SIG-M5 (cell line): Measurements from ENCODE around the gene MTUS2.

Source experiments
- DNase-seq: peaks from one replicate; lab custom pipeline; 2025; lab: John Stamatoyannopoulos, UW

Gene MTUS2

DNA sequence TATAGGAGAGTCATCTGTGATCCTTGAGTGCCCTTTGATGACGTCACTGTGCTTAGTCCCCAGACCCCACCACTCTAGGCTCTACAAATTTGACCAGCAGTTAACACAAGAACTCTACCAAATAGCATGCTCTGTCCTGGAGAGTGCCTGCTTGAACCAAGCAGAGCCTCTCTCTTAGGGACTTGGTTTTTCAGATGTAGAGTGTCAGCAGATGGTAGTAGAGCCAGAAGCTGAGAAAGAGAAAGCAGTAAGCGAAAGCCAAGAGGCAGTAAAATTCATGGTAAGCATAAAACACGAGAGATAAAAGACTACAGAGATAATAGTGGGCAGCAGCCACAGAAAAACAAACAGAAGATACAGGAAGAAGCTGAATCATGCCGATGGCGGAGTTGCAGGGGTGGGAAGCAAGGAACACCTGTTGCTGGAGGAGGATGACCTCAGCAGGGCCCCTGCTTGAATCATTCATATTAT lies 582.1 kb downstream of the MTUS2 start:
- no peak for DNase-seq

DNA sequence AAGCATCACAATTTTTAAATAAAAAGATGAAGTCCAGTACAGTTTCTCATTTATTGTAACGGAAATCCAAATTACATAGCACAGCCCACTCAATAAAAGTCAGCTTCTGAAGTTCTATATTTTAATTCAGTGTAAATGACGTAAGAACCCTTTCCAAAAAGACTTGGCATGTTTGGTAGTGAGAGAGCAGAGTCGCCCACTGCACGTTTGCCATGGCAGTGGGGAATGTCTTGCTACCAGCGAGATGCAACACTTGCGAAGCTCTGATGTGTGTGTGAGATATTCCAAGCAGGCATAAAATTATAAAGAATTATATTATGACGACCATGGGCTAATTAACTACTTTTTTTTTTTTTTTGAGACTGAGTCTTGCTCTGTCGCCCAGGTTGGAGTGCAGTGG lies 585.3 kb downstream of the MTUS2 start:
- no peak for DNase-seq

DNA sequence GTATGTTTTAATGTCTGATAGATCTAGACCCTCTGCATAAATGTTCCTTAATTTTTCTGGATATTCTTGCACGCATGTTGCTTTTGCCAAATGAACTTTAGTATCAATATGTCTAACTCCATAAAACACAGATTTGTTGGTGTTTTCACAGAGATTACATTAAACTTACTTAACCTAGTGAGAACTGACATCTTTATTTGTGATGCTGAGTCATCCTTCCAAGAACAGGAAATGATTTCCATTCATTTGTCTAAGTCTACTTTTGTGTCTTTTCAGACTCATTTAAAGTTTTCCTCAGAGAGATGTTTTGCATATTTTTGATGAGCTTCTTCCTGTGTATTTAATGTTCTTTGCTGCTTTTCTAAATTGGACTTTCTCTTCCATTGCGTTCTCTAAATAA lies 591.3 kb downstream of the MTUS2 start:
- DNase-seq, result no peak

DNA sequence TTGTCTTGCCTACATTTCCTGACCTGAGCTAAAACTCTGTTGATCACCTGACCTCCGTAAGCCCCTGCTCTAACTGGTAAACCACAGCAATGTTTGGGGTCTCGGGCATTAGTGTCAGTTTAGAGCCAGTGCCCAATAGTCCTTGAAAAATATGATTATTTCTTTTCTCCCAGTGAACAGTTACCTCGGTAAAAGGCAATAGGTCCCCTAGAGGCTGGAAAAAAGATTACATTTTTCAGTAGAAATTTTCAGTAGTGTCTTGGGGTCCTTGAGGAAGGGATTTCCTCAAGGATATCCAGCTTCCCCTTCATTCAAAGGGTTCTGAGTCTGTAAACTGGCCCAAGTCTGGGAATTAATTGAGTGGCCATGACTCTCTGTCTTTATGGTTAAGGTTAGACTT lies 597.9 kb downstream of the MTUS2 start:
- DNase-seq, result no peak

DNA sequence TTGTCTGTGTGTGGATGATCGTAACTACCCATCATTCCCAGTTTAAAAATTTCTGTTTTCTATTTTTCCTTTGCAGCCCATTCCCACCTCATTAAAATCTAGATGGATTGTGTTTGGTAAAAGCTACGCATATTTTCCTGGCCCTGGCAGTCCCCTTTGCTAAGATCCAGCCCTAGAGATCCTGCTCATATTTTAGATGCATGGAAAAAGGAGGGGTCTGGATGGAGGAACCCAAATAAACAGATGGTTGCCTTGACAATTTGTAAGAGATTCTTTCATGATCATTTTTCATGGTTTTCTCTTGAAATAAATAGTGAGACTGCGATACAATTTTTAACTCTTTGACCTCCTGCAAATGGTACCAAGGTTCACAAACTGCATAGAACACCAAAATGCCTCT lies 601.0 kb downstream of the MTUS2 start:
- no peak for DNase-seq

DNA sequence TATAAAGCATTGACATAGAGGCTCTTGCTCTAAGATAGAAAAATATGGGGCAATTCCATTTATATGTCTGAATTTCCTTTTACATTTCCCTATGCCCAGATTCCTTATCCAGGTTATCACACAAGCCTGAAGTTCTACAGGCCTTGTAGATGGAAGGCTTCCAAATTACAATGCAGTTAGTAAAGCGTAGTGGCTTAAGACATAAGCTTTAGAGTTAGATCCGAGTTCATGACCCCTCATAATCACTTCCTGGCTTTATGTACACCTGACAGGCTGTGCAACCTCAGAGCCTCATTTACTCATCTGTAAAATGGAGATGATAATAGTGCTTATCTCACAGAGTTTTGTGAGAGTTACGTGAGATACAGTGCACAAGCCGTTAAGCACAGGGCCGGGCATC lies 601.9 kb downstream of the MTUS2 start:
- DNase-seq, result no peak

DNA sequence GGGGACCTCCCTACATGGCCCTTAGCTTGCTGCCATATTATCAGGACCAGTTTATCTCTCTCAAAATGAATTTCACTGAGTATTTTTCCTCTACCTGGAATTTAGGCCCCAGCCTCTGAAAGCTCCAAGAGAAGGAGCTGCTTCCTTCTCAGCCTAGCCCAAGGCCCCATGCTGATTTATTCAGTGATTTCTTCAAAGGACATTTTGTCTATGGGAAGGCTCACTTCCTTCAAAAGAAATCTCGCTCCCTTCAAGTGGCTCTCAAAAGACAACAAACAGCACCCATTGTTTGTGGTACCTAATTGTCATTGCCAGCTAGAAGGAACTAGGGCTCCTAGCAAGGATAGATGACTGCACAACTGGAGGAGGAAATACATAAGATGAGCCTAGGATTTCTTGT lies 602.9 kb downstream of the MTUS2 start:
- no peak for DNase-seq

DNA sequence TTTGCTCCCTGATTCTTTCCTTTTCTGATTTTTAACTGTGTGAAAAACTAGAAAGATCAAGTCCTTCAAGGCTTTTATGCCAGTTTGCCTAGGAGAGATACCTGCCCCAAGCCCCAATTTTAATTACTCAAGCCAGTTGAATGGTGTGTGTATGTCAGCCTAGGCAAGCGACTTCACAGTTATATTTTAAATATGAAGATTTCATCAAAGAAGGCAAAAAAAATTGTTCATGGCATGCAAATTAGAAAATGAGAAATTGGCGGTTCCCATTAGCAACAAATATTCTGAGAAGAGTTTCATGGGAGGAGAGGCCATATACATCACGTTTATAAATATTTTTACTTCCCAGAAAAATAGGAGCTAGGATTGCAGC lies 607.8 kb downstream of the MTUS2 start:
- DNase-seq, result no peak

DNA sequence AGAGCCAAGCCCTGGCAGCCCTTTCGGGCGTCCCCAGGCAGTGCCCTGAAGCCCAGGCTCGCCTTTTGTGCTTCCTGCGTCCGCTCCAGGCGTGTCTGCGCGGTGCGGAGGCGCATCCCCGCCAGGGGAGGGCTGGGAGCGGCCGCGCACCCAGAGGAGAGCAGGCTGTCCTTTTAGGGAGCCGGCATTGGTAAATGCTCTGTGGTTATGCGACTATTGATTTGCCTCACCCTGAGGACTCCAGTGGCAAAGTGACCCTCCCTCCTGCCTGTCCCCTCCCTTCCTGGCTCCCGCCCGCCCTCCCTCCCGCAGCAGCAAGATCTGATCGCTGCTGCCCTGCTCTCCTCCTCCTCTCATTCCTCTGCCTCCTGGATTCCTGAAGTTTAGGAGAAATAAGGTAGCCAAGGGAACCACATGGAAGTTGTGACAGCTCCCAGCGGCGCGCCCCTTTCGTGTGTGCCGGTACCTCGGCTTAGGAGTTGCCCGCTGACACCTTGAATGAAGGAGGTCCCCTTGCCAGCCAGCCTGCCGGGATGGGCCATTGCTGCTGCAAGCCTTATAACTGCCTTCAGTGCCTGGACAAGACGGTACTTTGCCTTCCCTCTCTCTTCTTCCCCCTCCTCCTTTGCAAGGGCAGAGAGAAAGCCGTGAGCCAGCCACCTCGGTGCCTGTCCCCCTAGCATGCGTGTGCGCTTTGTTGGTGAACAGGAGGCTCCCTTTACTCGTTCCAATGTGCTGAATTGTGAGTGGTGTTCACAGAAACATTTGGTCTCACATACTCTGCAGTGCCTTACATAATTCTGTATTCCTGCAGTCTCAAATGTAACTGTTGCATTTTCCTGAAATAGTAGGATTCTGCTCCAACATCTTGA lies 608.4 kb downstream of the MTUS2 start:
- DNase-seq, result no peak

DNA sequence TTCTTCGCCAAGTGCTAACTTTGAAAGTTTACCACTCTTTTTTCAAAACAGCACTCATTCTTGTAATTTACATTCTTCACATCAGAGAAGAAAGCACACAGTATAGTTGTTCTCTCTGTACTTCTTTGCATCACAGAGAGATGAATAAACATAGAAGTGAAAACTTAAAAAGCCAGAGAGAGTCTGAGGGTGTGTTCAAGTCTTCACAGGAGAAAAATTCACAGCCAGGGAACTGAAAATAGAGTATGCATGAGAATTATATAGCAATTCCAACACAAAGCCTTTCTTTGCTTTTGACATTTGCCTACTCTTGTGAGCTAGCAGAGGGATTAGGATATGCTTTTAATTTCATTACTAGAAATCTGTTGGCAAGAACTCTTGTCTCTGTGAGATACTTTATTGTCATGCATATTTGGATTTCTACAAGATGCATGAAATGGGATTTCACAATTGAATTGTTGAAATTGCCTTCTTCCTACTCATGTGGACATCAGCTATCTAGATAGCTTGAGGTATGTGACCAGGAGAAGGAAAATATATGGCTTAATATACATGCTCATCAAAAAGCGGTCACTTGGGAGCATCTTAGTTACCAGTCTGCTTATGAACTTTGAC lies 609.3 kb downstream of the MTUS2 start:
- DNase-seq, result no peak

DNA sequence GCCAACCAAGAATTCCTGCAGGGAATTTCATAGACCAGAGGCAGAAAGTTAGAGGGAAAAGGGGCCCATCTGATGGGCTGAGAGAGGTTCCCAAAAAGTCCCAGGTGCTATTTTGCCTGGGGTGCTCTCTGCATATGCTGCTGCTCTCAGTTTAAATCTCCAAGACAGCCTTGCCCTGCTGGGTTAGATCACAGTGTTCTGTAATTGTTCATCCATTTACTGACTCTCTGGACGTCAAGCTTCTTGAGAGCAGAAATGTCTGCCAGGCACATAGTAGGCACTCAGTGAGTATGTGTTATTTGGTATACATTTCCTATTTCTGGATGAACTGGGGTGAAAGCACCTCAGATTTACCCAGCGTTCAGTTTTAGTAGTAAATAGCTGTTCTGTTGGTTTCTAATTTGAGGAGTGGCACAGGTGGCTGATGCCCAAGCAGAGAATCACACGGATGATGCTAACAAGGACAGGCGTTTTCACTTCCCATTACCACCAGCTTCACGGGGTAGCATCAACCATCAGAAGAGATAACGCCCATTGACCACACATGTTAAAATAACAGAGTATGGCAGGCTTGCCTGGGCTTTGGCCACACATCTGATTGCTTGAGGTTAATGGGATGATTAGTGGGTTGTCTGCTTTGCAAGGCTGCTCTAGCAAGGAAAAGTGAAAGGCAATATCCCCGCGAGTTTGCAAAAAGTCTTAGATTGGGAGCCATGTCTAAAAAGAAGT lies 614.2 kb downstream of the MTUS2 start:
- DNase-seq, result no peak

DNA sequence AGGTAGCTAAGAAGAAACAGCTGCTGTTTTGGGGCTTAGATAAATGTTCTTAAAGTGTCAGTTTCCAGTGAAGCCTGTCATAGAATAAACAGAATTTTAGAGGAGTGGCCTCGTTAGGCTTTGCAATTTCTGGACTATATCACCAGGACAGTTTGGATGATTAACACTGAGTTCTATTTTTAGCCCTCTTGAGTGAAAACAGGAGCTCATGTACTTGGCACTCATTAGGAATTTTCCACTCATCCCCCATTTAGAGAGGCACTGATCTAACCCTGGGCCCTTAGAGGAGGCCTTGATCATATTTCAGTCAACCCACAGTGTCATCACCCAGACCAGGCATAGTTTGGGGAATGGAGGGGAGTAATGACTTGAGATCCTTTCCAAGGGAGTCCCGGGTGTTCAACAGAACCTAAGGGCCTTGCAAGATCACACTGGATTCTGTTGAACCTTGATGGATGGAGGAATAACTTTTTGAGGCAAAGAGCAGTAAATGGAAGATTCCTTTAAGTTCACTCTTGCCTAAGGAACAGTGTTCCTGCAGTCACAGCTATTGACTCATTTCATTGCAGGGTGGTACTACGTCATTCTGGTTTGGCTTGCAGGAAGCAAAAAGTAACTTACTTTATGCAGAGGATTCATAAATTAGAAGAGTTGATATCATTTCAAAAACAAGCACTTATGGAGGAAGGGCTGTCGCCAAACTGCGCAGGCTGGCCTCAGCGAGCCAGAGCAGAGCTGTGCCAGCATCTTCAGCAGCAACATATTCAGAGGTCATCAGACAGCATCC lies 615.2 kb downstream of the MTUS2 start:
- no peak for DNase-seq

DNA sequence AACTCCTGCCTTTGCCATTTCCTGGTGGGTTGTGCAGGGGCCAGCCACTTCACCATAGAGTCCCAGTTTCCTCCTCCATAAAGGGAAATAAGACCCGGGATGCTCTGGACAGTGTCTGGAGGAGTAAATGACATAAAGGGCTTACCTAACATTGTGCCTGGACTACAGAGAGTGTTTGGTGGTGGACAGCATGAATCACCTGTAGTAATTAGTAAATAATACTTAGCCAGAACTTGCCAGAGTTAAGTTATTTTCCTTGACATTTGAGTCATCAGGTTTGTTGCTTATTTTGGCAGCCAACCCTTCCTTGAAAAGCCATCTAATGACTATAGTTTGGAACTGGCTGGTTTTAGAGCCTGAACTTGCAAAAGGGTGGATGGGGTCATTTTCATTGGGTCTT lies 616.2 kb downstream of the MTUS2 start:
- DNase-seq, result no peak

DNA sequence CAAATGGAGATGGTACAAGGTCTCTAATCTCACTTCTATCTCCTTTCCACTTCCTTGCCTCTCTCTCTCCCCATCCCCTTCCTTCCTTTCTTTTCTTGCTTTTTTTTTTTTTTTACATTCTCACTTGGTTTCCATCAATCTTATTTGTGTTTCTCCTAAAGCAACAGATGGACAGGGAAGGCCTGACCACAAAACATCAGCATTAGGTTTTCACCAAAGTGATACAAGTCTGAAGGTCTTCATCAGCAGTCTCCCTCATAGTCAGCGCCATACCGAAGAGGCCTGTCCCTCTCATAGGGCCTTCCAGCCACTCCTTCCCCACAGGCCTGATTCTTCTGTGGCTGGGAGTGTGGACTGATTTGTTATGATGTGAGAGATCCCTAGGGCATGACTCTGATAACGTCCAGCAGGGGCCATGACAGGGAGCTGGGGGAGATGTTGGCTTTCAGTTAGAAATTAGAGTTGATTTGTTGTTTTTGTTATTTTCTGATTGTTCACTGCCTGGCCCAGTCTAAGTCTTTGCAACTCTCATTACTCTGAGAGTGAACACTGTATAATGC lies 616.7 kb downstream of the MTUS2 start:
- DNase-seq, result no peak

DNA sequence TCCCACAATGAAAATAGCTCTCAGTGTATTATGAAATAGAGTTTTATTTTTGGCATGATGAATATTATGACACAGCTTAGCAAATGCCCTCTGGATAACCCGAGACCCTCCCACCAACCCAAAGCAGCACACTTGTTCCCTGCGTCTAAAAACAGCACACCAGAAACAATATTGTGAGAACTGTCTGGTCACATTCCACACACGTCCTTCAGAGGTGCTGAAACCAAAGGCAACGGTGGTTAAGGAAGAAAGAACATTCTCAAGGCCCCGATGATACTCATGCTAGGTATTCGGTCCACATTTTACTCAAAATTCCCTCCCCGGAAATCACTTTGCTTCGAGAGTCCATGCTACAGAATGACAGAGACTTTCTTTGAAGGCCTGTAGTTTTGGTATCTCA lies 618.6 kb downstream of the MTUS2 start:
- DNase-seq, result no peak

DNA sequence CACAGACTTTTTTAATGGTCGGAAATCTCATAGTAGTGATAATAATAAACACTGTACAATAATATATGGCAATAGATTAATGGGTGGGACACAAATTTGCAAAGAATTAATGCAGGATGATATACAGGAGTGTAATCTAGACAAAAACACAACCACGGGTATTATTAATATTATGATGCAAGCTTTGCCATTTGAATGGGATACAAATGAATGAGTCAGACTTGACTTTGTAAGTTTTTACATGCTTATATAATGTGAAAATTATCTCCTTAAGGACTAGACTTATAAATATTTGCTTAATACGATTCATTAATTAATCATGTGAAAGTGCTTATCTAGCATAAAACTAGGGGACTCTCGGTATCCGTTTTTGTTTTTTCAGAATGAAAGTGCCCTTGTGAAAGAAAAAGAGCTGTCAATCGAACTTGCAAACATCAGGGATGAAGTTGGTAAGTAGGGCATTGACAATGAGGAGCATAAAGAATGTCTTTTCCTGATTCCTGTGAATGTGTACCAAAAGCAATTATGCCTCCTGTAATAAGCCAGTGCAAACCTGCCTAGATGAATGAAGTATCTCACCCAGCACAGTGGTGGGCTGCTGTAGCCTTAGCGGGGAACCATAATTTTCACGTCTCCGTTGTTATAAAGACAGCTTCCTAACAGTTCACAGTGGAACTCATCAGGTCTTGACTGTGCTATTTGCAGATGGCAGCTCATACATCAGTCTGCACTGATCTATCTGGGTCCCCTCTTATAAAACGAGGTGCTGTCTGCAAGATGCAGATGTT lies 619.7 kb downstream of the MTUS2 start:
- DNase-seq, result no peak

DNA sequence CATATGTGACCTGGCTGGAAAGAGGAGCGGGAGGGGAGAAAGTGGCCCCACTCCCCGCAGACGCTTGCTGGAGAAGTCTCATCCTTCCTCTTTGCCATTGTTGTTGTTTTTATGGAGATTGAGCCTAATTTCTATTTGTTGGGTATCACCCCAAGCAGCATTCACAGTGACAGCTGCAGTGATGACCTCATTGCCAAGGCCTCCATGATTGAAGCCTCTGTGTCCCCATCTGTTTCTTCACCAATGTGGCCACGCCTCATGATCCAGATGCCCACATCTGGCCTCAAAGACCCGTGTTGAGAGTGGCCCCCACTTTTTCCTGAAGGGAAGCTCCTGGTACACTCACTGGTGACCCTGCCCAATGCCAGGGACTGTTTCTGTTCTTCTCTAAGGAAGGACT lies 621.2 kb downstream of the MTUS2 start:
- DNase-seq, result no peak

DNA sequence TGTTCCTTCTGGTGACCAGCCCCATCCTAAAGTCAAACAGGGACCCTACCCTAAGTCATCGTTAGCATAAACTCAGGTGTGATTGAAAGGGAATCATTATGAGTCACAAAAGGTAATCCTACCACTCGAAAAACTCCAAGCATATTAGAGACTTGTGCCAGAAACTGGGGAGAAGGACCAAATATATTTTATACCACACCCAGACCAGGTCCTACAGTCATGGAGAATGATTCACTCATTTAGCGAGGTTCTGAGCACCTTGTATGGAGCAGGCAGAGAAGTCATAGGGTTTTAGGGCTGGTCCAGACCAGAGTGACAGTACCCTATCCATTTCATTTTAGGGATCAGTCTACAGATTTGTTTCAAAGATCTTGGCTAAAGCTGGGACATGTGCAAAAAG lies 625.9 kb downstream of the MTUS2 start:
- DNase-seq, result no peak

DNA sequence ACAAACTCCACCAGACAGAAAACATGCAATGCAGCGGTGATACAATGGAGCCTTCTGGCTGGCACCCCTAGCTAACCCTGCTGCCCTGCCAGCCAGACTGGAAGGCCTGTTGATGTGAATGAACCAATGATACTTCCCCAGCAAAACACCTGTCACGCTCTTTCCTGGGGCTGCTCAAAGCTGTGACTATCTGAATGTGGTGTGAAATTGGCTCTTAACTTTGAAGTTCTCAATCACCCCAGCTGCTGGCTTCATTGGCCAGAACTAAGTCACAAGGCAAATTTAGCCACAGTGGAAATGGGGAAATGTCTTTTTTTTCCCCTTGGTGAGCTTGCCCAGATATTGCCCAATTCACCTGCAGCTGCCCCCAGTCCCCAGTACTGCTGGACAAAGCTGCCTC lies 628.0 kb downstream of the MTUS2 start:
- no peak for DNase-seq

DNA sequence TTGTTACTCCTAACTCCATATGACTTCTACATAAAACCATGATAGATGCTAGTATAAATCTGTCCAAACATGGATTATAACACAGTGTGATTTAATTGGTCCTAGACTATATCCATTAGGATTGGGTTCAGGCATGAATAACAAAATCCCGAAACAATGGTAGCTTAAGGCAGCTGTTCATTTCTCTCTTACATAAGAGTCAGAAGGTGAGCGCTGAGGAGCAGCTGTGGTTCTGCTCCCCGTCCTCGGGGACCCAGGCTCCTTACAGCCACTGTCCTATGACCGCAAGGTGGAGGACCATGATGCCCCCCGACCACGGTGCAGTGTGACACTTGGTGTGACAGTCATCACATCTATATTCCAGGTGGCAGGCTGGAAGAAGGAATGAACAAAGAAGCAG lies 629.6 kb downstream of the MTUS2 start:
- DNase-seq, result no peak

DNA sequence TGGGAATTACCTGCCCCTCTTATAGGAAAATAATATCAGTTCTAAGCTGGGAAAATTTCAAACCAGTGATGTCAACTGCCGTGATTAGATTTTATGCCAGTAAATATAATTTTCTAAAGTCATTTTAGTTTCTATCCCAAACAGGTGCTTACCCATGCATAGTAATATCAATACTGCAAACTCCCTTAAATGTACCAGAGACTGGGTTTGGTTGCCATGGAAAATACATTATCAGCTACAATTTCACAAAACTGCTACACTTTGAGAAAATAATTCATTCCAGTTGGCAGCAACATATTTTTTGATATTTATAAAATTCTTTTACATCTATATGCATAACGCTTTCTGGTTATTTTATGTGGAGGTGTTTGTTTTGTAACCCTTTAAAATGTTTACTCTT lies 631.8 kb downstream of the MTUS2 start:
- DNase-seq, result no peak
